Lung (tissue), 12 donors: ENCODE measurements around the gene MYLK. TPM values are rescaled to one million over a fixed set of nuclear protein-coding genes. Genes with fewer than 3 reads are reported as not detected.

Experiments
- ATAC-seq: fragments of 200-7000 bp; cut with Tn5 transposase; one replicate; pipeline ENCODE4 v1.9.1; 2020; ENCODE audit warnings: moderate number of reproducible peaks; ENCODE audit not compliant: insufficient read depth, low FRiP score
- DNase-seq, 3 donors: peaks; one replicate each; pipeline ENCODE4 v3.0.0-alpha.2; 2013 to 2017
- H3K27ac ChIP-seq, 2 donors: one replicate each; pipeline ENCODE4 v1.5.1; 2013; ENCODE audit warnings: mild to moderate bottlenecking in 2 of 2, moderate library complexity in 2 of 2, control low read depth in 1 of 2, inconsistent platforms in 1 of 2, low read depth in 1 of 2, low read length in 1 of 2
- H3K27me3 ChIP-seq, 3 donors: one replicate each; pipeline ENCODE4 v1.5.1; 2013; ENCODE audit warnings: low read length in 2 of 3; ENCODE audit not compliant: control insufficient read depth in 3 of 3, insufficient read depth in 3 of 3
- H3K36me3 ChIP-seq, 4 donors: one replicate each; pipeline ENCODE4 v1.5.1; 2013; ENCODE audit warnings: low read length in 4 of 4, mild to moderate bottlenecking in 1 of 4, moderate library complexity in 1 of 4; ENCODE audit not compliant: control insufficient read depth in 4 of 4, insufficient read depth in 4 of 4
- H3K4me1 ChIP-seq, 5 donors: one replicate each; pipeline ENCODE4 v1.5.1; 2013; ENCODE audit warnings: low read length in 5 of 5, mild to moderate bottlenecking in 2 of 5, moderate library complexity in 1 of 5; ENCODE audit not compliant: control insufficient read depth in 5 of 5, insufficient read depth in 5 of 5
- H3K4me3 ChIP-seq: one replicate; pipeline ENCODE4 v1.5.1; 2013; ENCODE audit warnings: mild to moderate bottlenecking, control low read depth, moderate library complexity
- H3K9ac ChIP-seq, 2 donors: one replicate each; pipeline ENCODE4 v1.5.1; 2013; ENCODE audit warnings: low read length in 2 of 2, control low read depth in 1 of 2; ENCODE audit not compliant: insufficient read depth in 1 of 2
- H3K9me3 ChIP-seq, 4 donors: one replicate each; pipeline ENCODE4 v1.5.1; 2013; ENCODE audit warnings: low read length in 3 of 4, mild to moderate bottlenecking in 1 of 4, moderate library complexity in 1 of 4; ENCODE audit not compliant: control insufficient read depth in 4 of 4, insufficient read depth in 3 of 4
- CTCF ChIP-seq: IDR thresholded peaks from 2 replicates; pipeline ENCODE4 v1.5.1; 2012; ENCODE audit warnings: mild to moderate bottlenecking; ENCODE audit errors: control extremely low read depth, extremely low read depth
- WGBS, 2 donors: extraction: QIAGEN DNeasy Blood & Tissue Kit; methylation state at CpG; one replicate each; pipeline ENCODE4 v1.1.7; 2013; 5-methylcytosine and 5-hydroxymethylcytosine counted together
- polyA plus RNA-seq, 2 donors: library from polyadenylated mRNA; stranded (reverse); fragments of 200-250 nt; gene quantifications; one replicate each; pipeline ENCODE4 v1.2.1, GENCODE V29; 2013
- total RNA-seq, 2 donors: library from RNA; depleted of rRNA in 1 of 2; stranded (reverse); fragments of >200 nt in 1 of 2; gene quantifications; one replicate each; pipeline ENCODE4 v1.2.1, GENCODE V29; 2014 to 2021
- donor health status: control.
- donor health status: control.
- donor health status: Bipolar disorder and iron deficiency.
- donor health status: healthy.
- donor health status: DM: yes; HTN: yes; CAD: no.

Gene MYLK
- total and polyA plus RNA-seq, 4 donors = 23.3 to 324 (median 112) TPM

GRCh38 chr3:123686251-123686650 lies 197.9 kb downstream of the MYLK start:
- ATAC-seq (no peak), DNase-seq (no peak)
- Histone ChIP-seq H3K27me3 (no peaks in the 10 kb centered on the region), H3K9me3 (no peaks in the 10 kb centered on the region), H3K27ac (no peak overlapping the region), H3K4me3 (no peak overlapping the region), H3K9ac (no peak overlapping the region), H3K4me1 (peaks cover 0 to 30% (median 14%) of the 10 kb centered on the region in 5 donors), H3K36me3 (peaks cover 0 to 57% (median 30%) of the 10 kb centered on the region in 4 donors)
- WGBS, 2 donors = 71 to 80% methylated on average over 4 of the region's 4 CpGs
- no peak for TF ChIP-seq CTCF

- DNase-seq = no peak
- no peak for TF ChIP-seq CTCF
- Histone ChIP-seq H3K27ac (no peak overlapping the region), H3K9ac (no peak overlapping the region), H3K4me3 (no peak overlapping the region), H3K4me1 (peaks cover 0 to 30% (median 11%) of the 10 kb centered on the region in 5 donors), H3K27me3 (no peaks in the 10 kb centered on the region), H3K36me3 (peaks cover 0 to 54% (median 31%) of the 10 kb centered on the region in 4 donors), H3K9me3 (no peaks in the 10 kb centered on the region)
- ATAC-seq = no peak
- WGBS, 2 donors = 89 to 93% methylated on average over 9 of the region's 9 CpGs
Observed at GRCh38 chr3:123685780-123686179, 198.4 kb downstream of the MYLK start.

GRCh38 chr3:123684636-123685035 lies 199.5 kb downstream of the MYLK start:
- 95 to 99% methylated on average over 7 of the region's 7 CpGs for WGBS, 2 donors
- H3K4me3 ChIP-seq = no peak overlapping the region
- ATAC-seq (no peak), DNase-seq (no peak)
- no peaks in the 10 kb centered on the region for H3K27me3 ChIP-seq
- H3K27ac ChIP-seq = no peak overlapping the region
- no peak for TF ChIP-seq CTCF
- H3K36me3 ChIP-seq = peaks cover 0 to 49% (median 35%) of the 10 kb centered on the region in 4 donors
- no peak overlapping the region for H3K9ac ChIP-seq
- H3K4me1 ChIP-seq = peaks cover 0 to 28% (median 11%) of the 10 kb centered on the region in 5 donors
- H3K9me3 ChIP-seq = no peaks in the 10 kb centered on the region

GRCh38 chr3:123684209-123684608 lies 199.9 kb downstream of the MYLK start:
- peak overlapping the region in 1 of 2 donors; percentile 27 for H3K27ac ChIP-seq
- peaks cover 0 to 26% (median 11%) of the 10 kb centered on the region in 5 donors for H3K4me1 ChIP-seq
- WGBS, 2 donors = 89 to 93% methylated on average over 4 of the region's 4 CpGs
- no peak for ATAC-seq
- peaks cover 0 to 48% (median 35%) of the 10 kb centered on the region in 4 donors for H3K36me3 ChIP-seq
- no peaks in the 10 kb centered on the region for H3K27me3 ChIP-seq
- no peaks in the 10 kb centered on the region for H3K9me3 ChIP-seq
- DNase-seq = no peak
- no peak for TF ChIP-seq CTCF
- H3K4me3 ChIP-seq = no peak overlapping the region
- no peak overlapping the region for H3K9ac ChIP-seq
